Sigmoid colon (tissue), 4 donors: ENCODE data around the gene MGAT4C.

ENCODE experiments used
- EP300 ChIP-seq, 4 donors: sonication (generic); formaldehyde crosslinking; IDR thresholded peaks; one replicate each; pipeline ENCODE4 v1.6.1; 2017; ENCODE audit warnings: antibody characterized with exemption in 4 of 4
- TF ChIP-seq, protein P1 (sequence below), 4 experiments: fragments of 450-650 bp in 3 of 4; fragments of 200-600 bp in 1 of 4; IDR thresholded peaks; one replicate each; pipeline ENCODE4 v1.5.1; 2016 to 2019; ENCODE audit warnings: antibody characterized with exemption in 4 of 4, mild to moderate bottlenecking in 3 of 4, moderate library complexity in 2 of 4

DNA sequence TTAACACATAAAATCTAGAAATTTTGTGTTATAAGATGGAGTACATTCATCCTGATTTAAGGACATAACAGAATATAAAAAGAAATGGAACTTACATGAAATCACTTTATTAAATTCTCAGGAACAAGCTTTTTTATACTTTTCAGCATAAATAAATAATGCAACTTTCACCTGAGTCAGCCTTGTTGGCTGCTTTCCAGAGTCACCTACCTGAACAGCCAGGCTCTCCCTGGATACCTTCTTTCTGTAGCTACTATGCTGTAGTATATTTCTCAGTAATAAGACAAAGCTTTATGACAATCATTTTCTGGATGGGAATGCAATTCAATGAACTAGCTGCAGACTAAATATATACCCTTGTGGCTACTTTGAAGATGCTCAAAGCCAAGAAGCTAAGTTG is 270.2 kb downstream of the MGAT4C start:
- TF ChIP-seq, protein P1, sequence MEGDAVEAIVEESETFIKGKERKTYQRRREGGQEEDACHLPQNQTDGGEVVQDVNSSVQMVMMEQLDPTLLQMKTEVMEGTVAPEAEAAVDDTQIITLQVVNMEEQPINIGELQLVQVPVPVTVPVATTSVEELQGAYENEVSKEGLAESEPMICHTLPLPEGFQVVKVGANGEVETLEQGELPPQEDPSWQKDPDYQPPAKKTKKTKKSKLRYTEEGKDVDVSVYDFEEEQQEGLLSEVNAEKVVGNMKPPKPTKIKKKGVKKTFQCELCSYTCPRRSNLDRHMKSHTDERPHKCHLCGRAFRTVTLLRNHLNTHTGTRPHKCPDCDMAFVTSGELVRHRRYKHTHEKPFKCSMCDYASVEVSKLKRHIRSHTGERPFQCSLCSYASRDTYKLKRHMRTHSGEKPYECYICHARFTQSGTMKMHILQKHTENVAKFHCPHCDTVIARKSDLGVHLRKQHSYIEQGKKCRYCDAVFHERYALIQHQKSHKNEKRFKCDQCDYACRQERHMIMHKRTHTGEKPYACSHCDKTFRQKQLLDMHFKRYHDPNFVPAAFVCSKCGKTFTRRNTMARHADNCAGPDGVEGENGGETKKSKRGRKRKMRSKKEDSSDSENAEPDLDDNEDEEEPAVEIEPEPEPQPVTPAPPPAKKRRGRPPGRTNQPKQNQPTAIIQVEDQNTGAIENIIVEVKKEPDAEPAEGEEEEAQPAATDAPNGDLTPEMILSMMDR (IDR thresholded peaks at IDR 0.05) = no peak
- TF ChIP-seq EP300 (IDR thresholded peaks at IDR 0.05) = no peak
